Measurements from ENCODE around the gene SPOCK1. TPM values are rescaled to one million over a fixed set of nuclear protein-coding genes. Genes with fewer than 3 reads are reported as not detected.

SPOCK1 gene
- total and polyA plus RNA-seq, 9 of the 15 experiments (the other 6 are each of a cell fraction or from before 2014, with no cell fraction given) = 0.01 to 0.35 (median 0.04) TPM; not detected in 6

- no peak for TF ChIP-seq ZBED1 (IDR thresholded peaks at IDR 0.05)
- TF ChIP-seq MEIS2 (IDR thresholded peaks at IDR 0.05; ENCODE audit: partially characterized antibody) = no peak
- TF ChIP-seq ZNF197 (CRISPR knock-in tag; IDR thresholded peaks at IDR 0.05; ENCODE audit: low read depth) = no peak
- TF ChIP-seq RUNX1 (IDR thresholded peaks at IDR 0.05; ENCODE audit: low read depth) = no peak
- no peak for TF ChIP-seq FOXK1 (CRISPR knock-in tag; IDR thresholded peaks at IDR 0.05; ENCODE audit: borderline replicate concordance)
- TF ChIP-seq ZFPM2 (CRISPR knock-in tag; IDR thresholded peaks at IDR 0.05) = no peak
- no peak for TF ChIP-seq ZNF121 (CRISPR knock-in tag; conservative IDR thresholded peaks at IDR 0.05)
- TF ChIP-seq ZNF311 (CRISPR knock-in tag; IDR thresholded peaks at IDR 0.05) = no peak
- no peak for TF ChIP-seq YY1 (IDR thresholded peaks at IDR 0.05; ENCODE audit: borderline replicate concordance in 1 of 3, control insufficient read depth in 1 of 3, extremely low read depth in 1 of 3, insufficient read depth in 3 of 3, insufficient read length in 1 of 3, insufficient replicate concordance in 2 of 3, low read depth in 1 of 3, low read length in 2 of 3)
- TF ChIP-seq USF1 (CRISPR knock-in tag; IDR thresholded peaks at IDR 0.05) = no peak
- TF ChIP-seq ZSCAN32 (CRISPR knock-in tag; IDR thresholded peaks at IDR 0.05) = no peak
- TF ChIP-seq TAL1 (IDR thresholded peaks at IDR 0.05) = no peak
- TF ChIP-seq ZNF23 (CRISPR knock-in tag; IDR thresholded peaks at IDR 0.05) = no peak
- no peak for TF ChIP-seq ZBTB1 (CRISPR knock-in tag; IDR thresholded peaks at IDR 0.05; ENCODE audit: borderline replicate concordance, low read depth)
- TF ChIP-seq ZNF140 (CRISPR knock-in tag; IDR thresholded peaks at IDR 0.05) = no peak
- TF ChIP-seq TFE3 (CRISPR knock-in tag; IDR thresholded peaks at IDR 0.05) = no peak
- TF ChIP-seq HDGF (IDR thresholded peaks at IDR 0.05) = no peak
- no peak for TF ChIP-seq CREB3 (tag; conservative IDR thresholded peaks at IDR 0.05; ENCODE audit: low read depth)
- TF ChIP-seq GATAD2B (IDR thresholded peaks at IDR 0.05; ENCODE audit: borderline replicate concordance) = no peak
- no TSS peak for BruUV-seq (replicated peaks)
- H3K27ac ChIP-seq (ENCODE audit: extremely low read depth, low read depth, low read length) = no peak overlapping the region
- no peak for FAIRE-seq
- H3K79me2 ChIP-seq (ENCODE audit: control insufficient read depth, insufficient read depth, low read length) = no peaks in the 10 kb centered on the region
- H4K20me1 ChIP-seq (replicated peaks; ENCODE audit: control insufficient read depth, insufficient read depth, low read length) = no peaks in the 10 kb centered on the region
- H3K9ac ChIP-seq (ENCODE audit: insufficient read depth in 1 of 2, low read depth in 2 of 2, low read length in 2 of 2) = no peak overlapping the region
- ChIA-PET POLR2A (interaction anchor here (0.9 kb wide), 1 partner anchor 9 kb away, joined by 5 read pairs; no protein-coding TSS in a partner anchor), CTCF (ENCODE audit: low intra/inter-chr PET ratio) (no interaction called here)
- no peaks in the 10 kb centered on the region; a peak in 1 of 5 replicates for H3K27me3 ChIP-seq (ENCODE audit: control insufficient read depth in 2 of 2, insufficient read depth in 2 of 2, low read length in 2 of 2)
- H3K4me1 ChIP-seq (replicated peaks in 1 of 2; ENCODE audit: control insufficient read depth in 2 of 2, insufficient read depth in 2 of 2, low read length in 2 of 2) = no peaks in the 10 kb centered on the region
- in situ Hi-C loops (cut with MboI) (no loop called here), intact Hi-C loops (cut with micrococcal nuclease) (no loop called here)
- H3K4me2 ChIP-seq (ENCODE audit: insufficient read depth, low read length) = no peak overlapping the region
- DNase-seq (ENCODE audit: extremely low read depth in 1 of 4, low spot score in 3 of 4) = no peak
- no peaks in the 10 kb centered on the region for H3K9me3 ChIP-seq (replicated peaks; ENCODE audit: control insufficient read depth, insufficient read depth, low read depth, low read length)
- H2AFZ ChIP-seq (ENCODE audit: low read depth, low read length) = no peak overlapping the region
- H3K36me3 ChIP-seq (ENCODE audit: control insufficient read depth, insufficient read depth, low read length) = no peaks in the 10 kb centered on the region
- no peak overlapping the region for H3K4me3 ChIP-seq
- H3K9me1 ChIP-seq (ENCODE audit: control insufficient read depth, insufficient read depth, low read length) = peaks cover 3% of the 10 kb centered on the region
- no peak for ATAC-seq
Observed at GRCh38 chr5:137360607-137361006, 138.5 kb downstream of the SPOCK1 start.
